AG08395 (cell line): ENCODE data around the gene NPFFR1.
"Not testable (repeated sequence)": the region's sequence is repeated elsewhere in the genome, so short reads cannot be mapped to it uniquely, and the experiment has no call there.

Source experiments
- DNase-seq: peaks from one replicate; pipeline ENCODE4 v3.0.0; 2012; ENCODE audit warnings: mixed read lengths, low spot score

Gene NPFFR1

GRCh38 chr10:70285476-70285831 is 1.6 kb upstream of the NPFFR1 start:
- no peak for DNase-seq

GRCh38 chr10:70284542-70285475 is 1.0 kb upstream of the NPFFR1 start:
- no peak for DNase-seq

DNA sequence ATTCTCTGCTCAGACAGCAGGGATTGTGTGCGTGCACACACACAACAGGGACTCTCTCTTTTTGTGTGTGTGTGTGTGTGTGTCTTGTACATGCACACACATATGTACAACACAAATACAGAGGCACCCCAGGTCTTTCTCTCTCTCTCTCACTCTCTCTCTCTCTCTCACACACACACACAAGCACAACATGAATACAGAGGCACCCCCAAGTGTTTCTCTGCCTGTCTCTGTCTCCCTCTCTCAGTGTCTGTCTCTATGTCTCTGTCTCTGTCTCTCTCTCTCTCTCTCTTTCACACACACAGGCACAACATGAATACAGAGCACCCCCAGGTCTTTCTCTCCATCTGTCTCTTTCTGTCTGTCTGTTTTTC is 746 bp downstream of the NPFFR1 start:
- DNase-seq: no peak

DNA sequence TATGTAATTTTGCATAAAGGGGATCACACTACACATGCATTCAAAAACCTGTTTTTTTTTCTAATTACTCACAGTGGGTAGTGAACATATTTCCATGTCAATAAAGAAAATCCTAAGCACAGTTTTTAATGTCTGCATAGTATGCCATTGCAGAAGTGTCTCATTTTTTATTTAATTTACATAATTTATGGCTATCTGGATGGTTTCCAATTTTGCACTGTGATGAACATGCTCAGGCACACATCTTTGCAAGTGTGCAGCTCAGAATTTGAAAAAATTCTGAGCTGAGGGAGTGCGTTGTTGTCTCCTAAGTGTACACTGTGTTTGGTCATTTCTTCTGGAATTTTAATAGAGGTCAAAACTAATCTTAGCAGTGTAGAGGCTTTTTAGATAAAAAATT is 2.2 kb downstream of the NPFFR1 start:
- DNase-seq: no peak

GRCh38 chr10:70280099-70280498 is 3.7 kb downstream of the NPFFR1 start:
- DNase-seq: no peak

DNA sequence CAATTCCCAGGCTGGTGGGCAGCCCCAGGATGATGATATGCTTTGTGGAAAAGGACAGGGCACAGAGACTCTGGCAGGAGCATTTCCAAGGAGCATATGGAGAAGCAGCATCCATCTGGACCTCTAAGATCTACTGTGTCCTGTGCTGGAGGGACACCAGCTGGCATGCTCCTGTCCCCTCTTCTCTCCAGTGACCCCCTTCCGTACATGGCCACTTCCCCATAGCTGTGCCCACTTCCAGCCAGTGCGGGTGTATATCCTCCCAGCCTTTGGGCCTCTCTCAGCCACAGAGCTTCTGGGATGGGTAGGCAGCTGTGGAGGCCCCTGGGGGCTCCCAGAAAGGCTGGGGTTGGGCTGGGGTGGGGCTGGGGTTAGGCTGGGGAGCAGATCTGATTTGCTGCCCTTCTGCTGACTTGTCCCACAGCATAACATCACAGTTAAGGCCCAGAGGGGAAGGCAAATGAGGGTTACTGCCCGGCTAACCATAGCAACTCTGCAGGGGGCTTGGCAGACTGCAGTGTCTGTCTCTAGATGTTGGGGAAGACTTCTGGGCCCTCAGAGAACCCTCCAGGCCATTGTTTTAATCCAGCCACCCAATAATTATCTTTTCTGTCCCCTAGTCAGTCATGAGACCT is 6.3 kb downstream of the NPFFR1 start:
- no peak for DNase-seq

DNA sequence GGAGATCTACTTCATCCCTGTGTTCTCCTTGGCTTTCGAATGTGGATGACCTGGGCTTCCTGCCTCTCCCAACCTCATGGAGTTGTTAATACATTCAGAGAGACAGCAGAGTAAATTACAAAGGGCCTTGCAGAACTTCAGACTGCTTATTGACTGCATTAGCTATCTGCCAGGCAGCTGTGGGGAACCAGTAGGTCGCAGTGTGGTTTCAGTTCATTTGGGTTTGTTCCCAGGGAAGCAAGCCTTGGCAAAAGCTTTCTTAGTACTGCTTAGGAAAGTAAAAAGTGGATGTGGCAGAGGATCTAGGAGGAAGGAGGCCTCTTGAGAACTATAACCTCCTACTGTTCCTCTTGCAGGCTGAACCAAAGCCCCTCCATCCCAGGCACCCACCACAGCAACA is 9.2 kb downstream of the NPFFR1 start:
- peak; percentile 81 for DNase-seq

DNA sequence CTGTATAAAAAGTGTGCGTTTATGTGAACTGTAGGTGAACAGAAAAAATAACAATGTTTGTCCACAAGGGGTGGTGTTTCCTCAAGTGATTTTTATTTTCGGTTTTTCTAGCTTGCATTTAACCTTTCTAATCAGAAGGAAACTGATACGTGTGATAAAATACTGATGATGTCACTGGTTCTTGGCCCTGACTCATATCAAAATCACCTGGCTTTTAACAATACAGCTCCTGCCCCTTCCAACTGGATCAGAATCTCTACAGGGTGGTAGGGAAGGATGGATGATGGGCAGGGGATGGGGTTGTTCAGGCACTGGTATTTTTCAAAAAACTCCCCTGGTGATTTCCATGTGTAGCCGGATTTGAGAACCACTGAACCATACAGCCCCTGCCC is 10.9 kb downstream of the NPFFR1 start:
- peak; percentile 38 for DNase-seq

- no peak for DNase-seq
Observed at GRCh38 chr10:70271996-70272924, 11.5 kb downstream of the NPFFR1 start.

- DNase-seq: no peak
Observed at GRCh38 chr10:70270952-70271351, 12.9 kb downstream of the NPFFR1 start.

- no peak for DNase-seq
Observed at GRCh38 chr10:70269741-70270140, 14.1 kb downstream of the NPFFR1 start.

GRCh38 chr10:70268376-70268775 is 15.4 kb downstream of the NPFFR1 start:
- DNase-seq: no peak

- peak; percentile 98 for DNase-seq
Observed at GRCh38 chr10:70267161-70267933, 16.5 kb downstream of the NPFFR1 start.

DNA sequence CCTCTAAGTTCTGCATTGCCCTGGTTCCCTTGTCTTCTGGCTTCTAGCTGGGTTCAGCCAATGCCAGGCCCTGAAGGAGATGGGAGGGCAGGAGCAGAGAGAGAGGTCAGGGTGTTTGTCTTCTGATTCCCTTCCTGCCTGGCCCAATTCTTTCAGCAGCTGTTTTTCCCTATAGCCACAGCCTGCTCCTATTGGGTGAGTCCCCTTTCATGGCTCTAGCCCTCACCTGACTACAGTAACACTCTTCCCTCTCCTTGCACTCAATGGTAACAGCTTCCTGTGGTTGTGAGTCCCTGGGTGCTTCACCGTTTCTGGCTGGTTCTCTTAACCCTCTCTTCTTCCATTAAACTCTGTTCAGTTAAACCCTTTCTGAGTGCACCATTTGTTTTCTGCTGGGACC is 17.1 kb downstream of the NPFFR1 start:
- no peak for DNase-seq

DNA sequence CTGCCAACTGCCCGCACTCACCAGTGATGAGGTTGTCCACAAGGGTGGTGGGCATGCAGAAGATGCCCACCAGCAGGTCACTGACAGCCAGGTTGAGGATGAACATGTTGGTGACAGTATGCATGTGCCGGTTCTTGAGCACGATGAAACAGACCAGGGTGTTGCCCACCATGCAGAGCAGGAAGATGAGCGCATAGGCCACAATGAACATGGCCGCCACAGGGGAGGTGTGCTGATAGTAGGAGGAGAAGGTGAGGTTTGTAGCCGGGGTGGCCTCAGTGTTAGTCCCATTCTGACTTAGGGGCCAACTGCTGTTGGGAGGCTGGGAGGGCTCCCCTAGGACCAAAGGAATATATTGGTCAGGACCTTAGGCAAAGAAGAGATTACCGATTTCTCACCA is 17.7 kb downstream of the NPFFR1 start:
- no peak for DNase-seq

DNA sequence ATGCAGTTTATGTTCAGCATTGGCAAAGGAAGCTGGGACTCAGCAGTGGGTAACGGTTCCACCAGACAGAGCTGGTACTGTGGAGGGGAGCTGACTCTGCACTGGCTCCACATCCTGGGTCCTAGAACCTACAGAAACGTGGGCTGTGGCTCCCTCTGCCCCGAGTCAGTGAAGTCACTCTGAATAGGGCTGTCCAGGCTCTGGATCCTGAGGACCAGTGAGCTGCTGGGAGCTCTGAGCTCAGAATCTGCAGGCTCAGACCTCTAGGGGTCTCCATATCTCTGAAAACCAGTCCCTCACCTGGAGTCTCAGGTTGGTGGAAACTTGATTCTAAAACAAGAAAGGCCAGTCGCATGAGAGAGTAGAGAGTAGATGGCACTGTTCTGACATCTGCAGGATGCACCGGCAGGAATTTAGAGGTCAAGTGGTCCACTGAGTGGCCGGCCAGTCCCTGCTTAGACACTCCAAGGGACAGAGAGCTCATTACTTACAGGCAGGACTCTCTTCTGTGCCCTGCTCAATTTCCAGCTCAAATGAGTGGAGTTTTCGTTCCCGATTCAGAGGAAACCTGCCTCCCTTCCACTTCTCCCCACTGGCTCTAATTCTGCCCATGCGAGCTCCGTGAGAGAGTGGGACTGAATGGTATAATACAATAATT is 18.6 kb downstream of the NPFFR1 start:
- DNase-seq: no peak

GRCh38 chr10:70260734-70261133 is 23.1 kb downstream of the NPFFR1 start:
- no peak for DNase-seq

- no peak for DNase-seq
Observed at GRCh38 chr10:70260259-70260658, 23.5 kb downstream of the NPFFR1 start.

- no peak for DNase-seq
Observed at GRCh38 chr10:70258216-70258615, 25.6 kb downstream of the NPFFR1 start.

GRCh38 chr10:70257816-70258215 is 26.0 kb downstream of the NPFFR1 start:
- not testable (repeated sequence) for DNase-seq

GRCh38 chr10:70256463-70256862 is 27.3 kb downstream of the NPFFR1 start:
- DNase-seq: no peak
